Pulmonary artery endothelial cell (primary cell): ENCODE measurements around the gene MCMBP. TPM values are rescaled to one million over a fixed set of nuclear protein-coding genes. Genes with fewer than 3 reads are reported as not detected.
A peak's percentile ranks its signal among the peaks of the same experiment; 100 is the strongest.
"Not testable (repeated sequence)": the region's sequence is repeated elsewhere in the genome, so short reads cannot be mapped to it uniquely, and the experiment has no call there.

Source experiments
- DNase-seq: peaks from one replicate; pipeline ENCODE4 v3.0.0-alpha.2; 2011; ENCODE audit warnings: low read depth, low spot score
- total RNA-seq: library from RNA; depleted of rRNA; stranded (reverse); fragments of >200 nt; gene quantifications from 2 replicates; pipeline ENCODE4 v1.2.3, GENCODE V29; 2014

Gene MCMBP, protein sequence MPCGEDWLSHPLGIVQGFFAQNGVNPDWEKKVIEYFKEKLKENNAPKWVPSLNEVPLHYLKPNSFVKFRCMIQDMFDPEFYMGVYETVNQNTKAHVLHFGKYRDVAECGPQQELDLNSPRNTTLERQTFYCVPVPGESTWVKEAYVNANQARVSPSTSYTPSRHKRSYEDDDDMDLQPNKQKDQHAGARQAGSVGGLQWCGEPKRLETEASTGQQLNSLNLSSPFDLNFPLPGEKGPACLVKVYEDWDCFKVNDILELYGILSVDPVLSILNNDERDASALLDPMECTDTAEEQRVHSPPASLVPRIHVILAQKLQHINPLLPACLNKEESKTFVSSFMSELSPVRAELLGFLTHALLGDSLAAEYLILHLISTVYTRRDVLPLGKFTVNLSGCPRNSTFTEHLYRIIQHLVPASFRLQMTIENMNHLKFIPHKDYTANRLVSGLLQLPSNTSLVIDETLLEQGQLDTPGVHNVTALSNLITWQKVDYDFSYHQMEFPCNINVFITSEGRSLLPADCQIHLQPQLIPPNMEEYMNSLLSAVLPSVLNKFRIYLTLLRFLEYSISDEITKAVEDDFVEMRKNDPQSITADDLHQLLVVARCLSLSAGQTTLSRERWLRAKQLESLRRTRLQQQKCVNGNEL
- 84.3 and 102 TPM in 2 replicates for total RNA-seq

DNA sequence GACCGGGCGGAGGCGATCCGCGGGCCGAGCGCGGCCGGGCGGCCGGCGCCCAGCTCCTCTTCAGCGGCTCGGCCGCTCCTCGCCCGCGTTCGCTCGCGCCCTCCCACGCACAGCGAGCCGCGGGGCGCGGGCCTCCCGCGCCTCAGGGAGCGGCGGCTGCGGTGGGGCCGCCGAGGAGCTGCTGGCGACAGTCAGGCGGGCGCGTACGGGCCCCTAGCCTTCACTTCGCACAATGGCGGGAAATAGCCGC is at the start of gene MCMBP:
MCMBP (minus strand) TSS at position 234 of the 250 bp plus-strand sequence. CDS start 259 bp downstream, outside the sequence.
- DNase-seq = no peak

DNA sequence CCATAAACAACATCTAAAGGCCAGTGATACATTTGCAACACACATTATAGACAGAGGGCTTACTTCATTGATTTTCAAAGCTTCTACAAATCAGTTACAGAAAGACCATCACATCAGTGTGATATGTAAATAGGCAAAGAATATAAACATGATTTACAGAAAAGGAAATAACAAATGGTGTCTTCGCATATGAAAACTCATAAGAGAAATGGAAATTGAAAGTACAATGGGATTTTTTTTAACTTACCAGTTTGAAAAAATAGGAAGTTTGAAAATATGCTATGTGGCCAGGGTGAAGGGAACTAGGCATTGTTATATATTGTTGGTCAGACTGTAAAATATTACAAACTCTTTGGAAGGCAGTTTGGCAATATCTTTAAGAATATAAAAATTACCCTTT is 47.2 kb upstream of the MCMBP start:
- DNase-seq = no peak

DNA sequence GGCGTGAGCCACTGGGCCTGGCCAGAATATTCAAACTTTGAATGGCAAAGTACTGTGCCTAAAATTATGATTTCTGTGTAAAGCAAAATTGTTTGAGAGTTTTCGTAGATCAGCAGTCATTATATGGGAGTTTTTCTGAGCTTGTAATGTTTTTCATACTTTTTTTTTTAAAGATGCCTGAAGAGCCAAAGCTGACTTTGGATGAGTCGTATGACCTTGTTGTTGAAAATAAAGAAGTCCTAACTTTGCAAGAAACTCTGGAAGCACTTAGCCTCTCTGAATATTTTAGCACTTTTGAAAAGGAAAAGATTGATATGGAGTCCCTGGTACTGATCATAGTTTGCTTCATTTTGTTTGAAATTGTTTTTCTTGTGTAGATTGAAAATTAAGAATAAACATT is 46.6 kb upstream of the MCMBP start:
- DNase-seq = no peak

DNA sequence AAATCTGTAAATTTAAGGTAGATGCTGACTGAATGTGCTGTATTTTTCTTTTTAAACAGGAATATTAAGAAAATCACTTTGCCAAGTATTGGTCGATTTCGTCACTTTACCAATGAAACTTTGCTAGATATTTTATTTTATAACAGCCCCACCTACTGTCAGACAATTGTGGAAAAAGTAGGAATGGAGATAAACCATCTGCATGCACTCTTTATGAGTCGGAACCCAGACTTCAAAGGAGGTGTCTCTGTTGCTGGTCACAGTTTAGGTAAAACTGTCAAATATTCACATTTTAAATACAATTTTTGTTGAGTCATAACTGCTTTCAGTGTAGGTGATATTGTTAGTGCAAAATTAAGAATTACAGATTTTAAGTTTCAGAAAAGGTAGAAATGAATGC is 45.1 kb upstream of the MCMBP start:
- no peak for DNase-seq

DNA sequence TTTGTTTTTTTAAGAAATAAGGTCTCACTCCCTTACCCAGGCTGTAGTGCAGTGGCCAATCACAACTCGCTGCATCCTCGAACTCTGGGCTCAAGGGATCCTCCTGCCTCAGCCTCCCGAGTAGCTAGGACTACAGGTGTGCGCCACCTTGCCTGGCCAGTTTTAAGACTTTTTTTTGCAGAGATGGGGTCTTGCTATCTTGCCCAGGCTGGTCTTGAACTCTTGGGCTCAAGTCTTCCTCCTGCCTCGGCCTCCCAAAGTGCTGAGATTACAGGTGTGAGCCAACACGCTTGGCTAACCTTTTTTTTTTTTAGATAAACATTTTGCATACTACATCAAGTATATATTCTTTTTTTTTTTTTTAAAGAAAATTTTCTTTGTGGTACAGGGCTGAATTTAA is 38.0 kb upstream of the MCMBP start:
- no peak for DNase-seq

DNA sequence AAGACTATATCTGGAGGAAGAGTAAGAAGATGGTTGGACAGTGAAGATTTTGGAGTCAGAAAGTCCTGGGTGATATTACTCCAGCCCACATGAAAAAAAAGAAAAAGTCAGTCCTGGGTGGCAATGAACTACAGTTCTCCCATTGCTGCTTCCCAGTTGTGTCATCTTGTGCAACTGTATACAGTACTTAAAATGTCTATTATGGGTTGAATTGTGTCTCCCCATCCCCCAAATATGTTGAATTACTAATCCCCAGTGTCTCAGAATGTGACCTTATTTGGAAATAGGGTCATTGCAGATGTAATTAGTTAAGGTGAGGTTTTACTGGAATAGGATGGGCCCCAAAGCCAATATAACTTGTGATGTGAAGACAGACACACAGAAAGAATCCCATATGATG is 35.5 kb upstream of the MCMBP start:
- DNase-seq = no peak

DNA sequence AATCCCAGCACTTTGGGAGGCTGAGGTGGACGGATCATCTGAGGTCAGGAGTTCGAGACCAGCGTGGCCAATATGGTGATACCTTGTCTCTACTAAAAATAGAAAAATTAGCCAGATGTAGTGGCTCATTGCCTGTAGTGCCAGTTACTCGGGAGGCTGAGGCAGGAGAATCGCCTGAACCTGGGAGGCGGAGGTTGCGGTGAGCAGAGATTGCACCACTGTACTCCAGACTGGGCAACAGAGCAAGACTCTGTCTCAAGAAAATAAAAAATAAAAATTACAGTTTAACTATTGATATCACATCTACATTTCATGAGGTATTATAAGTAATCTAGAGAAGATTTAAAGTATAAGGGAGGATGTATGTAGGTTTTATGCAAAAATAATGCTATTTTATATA is 35.1 kb upstream of the MCMBP start:
- DNase-seq = not testable (repeated sequence)

DNA sequence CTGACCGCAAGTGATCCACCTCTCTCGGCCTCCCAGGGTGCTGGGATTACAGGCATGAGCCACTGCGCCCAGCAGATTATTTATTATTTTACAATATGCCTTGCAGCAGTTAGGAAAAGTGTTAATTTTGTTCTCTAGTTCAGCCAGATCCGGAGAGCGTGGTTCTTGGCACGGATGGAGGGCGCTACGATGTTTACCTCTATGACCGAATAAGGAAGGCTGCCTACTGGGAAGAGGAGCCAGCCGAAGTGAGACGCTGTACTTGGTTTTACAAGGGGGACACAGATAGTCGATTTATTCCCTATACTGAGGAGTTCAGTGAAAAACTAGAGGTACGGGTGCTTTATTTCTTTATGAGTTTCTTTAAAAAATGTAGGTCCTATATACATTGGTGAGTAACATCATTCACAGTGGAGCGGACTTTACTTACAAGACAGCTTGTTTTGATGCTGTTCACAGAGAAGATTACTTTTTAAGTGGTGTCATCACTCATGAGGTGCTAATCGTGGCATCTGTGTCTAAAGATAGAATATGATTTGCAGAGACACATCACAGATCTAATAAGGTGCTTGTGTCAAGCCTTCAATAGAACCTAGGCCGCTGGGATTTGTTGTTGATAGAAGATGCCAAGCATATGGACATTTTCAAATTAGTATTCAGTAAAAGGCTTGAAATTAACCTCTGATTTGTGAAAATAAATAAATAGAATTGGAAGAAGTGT is 31.5 kb upstream of the MCMBP start:
- DNase-seq = no peak

DNA sequence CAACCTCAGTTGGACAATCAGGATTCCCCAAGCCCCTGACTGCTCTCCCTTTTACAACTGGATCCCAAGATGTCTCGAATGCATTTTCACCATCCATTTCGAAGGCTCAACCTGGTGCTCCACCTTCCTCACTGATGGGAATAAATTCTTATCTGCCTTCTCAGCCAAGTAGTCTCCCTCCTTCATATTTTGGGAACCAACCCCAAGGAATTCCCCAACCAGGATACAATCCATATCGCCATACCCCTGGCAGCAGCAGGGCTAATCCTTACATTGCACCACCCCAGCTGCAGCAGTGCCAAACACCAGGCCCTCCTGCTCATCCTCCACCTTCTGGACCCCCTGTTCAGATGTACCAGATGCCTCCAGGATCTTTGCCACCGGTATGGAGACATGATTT is 25.9 kb upstream of the MCMBP start:
- no peak for DNase-seq

DNA sequence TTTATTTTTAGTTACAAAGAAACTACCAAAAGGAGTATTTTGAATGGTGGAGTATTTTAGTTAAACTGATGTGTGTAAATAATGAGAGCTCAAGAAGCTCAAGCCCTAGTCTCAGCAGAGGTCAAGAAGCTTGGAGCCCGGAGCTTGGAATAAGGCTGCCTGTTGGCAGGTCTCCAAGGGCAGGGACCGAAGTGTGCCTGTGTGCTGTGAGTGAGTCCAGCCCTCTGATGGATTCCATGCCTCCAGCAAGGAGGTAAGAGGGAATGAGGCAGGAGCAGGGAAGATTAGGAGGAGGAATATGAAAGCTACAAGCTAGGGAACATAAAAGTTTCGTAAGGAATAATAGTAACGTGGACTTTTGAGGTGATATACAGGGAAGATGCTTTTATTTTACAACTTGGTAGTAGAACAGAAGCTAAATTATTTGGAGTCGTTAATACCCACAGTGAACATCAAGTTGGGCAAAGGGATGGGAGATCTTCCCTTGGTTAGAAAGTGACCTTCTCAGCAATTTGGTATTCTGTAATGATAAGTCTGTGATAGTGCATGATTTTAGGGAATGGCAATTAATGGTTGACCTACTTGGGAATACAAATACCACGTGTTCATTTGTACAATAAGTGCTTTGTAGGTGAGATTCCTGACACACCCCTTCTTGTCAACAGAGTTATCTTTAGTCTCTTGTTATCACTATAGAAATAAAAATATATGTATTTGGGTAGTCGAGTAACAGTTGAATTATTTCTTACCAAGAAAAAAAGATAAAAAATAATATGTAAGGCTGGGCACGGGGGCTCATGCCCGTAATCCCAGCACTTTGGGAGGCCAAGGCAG is 24.5 kb upstream of the MCMBP start:
- no peak for DNase-seq

DNA sequence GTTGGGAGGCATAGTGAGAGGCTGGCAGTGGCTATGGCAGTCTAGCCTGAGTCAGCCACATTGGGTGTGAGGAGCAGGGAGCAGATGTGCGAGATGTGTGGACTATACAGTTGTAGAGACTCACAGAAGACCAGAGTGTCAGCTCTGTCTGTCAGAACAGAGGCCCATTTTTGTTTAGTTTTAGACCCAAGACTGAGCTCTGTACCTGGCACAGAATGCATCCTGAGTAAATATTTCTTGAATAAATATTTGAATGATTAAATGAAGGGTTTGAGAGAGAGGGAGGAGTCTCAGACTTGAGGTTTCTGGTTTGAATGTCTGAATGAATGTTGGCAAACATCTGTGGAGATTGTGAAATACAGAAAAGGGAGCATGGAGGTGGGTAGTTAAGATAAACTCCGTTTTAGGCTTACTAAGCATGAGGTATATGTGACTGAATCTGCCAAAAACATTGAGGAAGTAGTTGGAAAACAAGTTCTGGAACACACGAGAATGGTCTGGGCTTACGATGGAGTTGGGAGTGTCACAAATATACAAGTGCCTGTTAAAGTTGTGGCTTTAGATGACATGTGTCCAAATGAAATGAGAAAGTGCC is 23.5 kb upstream of the MCMBP start:
- no peak for DNase-seq

DNA sequence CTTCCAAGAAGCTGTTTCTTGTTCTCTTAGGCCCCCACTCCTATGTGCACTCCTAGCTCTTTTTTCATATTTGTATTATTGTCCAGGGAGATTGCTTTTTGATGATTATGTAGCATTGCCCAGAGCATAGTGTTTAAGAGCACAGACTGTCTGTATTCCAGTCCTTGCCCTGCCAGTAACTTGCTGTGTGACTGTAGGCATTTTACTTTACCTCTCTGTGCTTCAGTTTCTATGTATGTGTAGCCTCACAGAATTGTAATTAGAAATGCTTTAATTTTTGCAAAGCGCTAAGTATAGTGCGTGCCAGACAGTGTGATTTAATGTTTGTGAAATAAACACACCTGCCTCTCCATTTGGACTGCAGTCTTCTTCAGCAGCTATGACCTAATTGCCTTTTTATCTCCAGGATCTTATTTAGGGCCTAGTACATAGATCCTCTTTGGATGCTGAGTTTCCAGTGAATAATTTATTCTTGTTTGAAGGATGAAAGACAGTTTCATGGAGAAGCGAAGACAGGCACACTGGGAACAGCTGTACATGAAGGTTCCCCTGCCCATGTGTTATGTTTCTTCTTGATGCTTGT is 21.3 kb upstream of the MCMBP start:
- no peak for DNase-seq

DNA sequence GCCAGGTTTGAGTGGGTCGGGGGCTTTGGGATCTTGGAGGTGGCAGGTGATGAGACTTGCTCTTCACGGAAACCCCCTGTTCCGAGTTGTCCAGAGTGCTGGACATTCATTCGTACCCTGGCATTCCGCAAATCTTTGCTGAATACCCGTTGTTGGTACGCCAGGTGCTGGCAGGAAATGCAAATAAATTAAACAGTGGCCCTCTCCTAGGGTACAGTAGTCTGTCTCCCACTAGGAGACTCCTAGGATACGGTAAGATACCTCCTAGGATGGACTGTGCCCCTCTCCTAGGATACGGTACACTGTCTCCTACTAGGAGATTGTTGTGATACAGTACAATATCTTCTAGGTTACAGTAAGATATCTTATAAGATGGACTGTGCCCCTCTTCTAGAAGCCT is 20.4 kb upstream of the MCMBP start:
- no peak for DNase-seq

DNA sequence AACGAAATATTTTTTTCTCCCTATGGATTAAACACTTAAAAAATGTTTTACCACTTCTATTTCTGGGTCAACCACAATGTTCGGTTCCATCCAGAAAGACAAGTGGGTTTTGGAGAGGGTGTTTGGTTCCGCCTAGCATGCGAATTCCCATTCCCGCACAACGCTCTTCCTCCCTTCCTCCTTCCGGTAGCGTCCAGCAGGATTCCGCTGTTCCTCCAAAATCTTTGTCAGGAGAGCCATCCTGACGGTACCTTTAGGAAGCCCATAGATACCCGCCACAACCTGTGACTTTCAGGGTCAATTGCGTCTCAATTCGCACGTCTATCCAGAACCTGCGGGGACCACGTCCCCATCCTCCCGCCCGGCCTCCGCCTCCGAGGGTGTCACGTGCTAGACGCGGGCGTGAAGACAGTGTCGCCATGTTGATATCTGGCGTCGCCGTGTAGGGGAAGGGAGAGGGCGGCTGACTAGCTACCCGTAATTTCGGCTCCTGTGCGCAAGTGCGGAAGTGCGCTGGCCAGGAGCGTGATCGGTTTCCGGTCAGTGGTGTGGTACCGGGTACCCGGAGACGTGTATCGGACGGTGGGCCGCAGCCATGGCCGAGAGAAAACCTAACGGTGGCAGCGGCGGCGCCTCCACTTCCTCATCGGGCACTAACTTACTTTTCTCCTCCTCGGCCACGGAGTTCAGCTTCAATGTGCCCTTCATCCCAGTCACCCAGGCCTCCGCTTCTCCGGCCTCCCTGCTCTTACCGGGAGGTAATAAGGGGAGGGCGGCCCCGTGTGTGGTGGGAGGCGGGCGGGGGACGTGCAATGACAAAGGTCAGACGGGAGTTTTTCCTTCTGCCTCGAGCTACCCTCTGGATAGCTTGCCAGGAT is 19.8 kb upstream of the MCMBP start, which contains the start of gene SEC23IP:
SEC23IP (plus strand) TSS at position 543 of the 878 bp plus-strand sequence; CDS start at position 596, 53 bp downstream.
- peak; percentile 88 for DNase-seq

DNA sequence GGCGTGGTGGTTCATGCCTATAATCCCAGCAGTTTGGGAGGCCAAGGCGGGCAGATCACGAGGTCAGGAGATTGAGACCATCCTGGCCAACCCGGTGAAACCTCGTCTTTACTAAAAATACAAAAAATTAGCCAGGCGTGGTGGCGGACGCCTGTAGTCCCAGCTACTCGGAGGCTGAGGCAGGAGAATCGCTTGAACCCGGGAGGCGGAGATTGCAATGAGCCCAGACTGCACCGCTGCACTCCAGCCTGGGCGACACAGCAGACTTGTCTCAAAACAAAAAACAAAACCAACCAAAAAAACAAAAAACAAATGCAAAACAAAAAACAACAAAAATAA is 19.2 kb upstream of the MCMBP start:
- not testable (repeated sequence) for DNase-seq

DNA sequence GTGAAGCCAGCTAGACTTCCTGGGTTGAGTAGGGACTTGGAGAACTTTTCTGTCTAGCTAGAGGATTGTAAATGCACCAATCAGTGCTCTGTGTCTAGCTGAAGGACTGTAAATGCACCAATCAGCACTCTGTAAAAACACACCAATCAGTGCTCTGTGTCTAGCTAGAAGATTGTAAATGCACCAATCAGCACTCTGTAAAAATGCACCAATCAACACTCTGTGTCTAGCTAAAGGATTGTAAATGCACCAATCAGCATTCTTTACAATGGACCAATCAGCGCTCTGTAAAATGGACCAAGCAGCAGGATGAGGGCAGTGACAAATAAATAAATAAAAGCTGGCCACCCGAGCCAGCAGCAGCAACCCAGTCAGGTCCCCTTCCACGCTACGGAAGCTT is 17.7 kb upstream of the MCMBP start:
- not testable (repeated sequence) for DNase-seq

DNA sequence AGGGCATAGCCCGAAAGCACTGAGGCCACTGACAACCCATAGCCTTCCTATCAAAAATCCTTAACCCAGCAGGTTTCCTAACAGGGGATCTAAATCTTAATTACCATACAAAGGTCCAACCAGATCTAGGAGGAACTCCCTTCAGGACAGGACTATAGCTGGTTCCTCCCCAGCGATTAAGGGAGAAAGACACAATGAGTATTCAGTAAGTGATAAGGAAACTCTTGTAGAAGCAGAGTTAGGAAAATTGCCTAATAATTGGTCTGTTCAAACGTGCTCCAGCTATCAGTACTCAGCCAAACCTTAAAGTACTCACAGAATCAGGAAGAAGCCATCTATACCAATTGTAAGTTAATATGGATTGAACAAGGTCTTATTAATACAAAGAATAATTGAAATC is 16.6 kb upstream of the MCMBP start:
- not testable (repeated sequence) for DNase-seq

DNA sequence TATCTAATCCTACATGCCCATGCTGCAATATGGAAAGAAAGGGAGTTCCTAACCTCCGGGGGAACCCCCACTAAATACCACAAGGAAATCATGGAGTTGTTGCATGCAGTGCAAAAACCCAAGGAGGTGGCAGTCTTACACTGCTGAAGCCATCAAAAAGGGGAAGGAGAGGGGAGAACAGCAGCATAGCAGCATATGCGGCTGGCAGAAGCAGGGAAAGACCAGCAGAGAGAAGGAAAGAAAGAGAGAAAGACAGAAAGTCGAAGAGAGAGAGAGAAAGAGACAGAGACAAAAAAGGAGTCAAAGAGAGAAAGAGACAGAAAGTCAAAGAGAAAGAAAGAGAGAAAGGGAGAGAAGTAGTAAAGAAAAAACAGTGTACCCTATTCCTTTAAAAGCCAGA is 16.1 kb upstream of the MCMBP start:
- DNase-seq = not testable (repeated sequence)

DNA sequence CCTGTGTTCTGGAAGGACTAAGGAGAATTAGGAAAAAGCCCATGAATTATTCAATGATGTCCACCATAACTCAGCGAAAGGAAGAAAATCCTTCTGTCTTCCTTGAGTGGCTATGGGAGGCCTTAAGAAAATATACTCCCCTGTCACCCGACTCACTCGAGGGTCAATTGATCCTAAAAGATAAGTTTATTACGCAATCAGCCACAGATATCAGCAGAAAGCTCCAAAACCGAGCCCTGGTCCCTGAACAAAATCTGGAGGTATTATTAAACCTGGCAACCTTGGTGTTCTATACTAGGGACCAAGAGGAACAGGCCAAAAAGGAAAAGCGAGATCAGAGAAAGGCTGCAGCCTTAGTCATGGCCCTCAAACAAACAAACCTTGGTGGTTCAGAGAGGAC is 13.4 kb upstream of the MCMBP start:
- DNase-seq = not testable (repeated sequence)
